Measurements from ENCODE around the gene CLIP1.

- TF ChIP-seq TAF1 (IDR thresholded peaks at IDR 0.05; ENCODE audit: low read depth) (no peak), CREB1 (IDR thresholded peaks at IDR 0.05; ENCODE audit: low read depth) (no peak), REST (IDR thresholded peaks at IDR 0.05; ENCODE audit: low read depth) (no peak), RAD21 (IDR thresholded peaks at IDR 0.05; ENCODE audit: low read depth) (no peak), TEAD4 (IDR thresholded peaks at IDR 0.05) (no peak), FOXM1 (IDR thresholded peaks at IDR 0.05; ENCODE audit: borderline replicate concordance, low read depth) (no peak), YY1 (IDR thresholded peaks at IDR 0.05; ENCODE audit: low read depth) (no peak), EP300 (IDR thresholded peaks at IDR 0.05; ENCODE audit: borderline replicate concordance) (no peak), MAX (IDR thresholded peaks at IDR 0.05) (no peak), TCF12 (IDR thresholded peaks at IDR 0.05; ENCODE audit: low read depth) (no peak), ZBTB7A (IDR thresholded peaks at IDR 0.05; ENCODE audit: low read depth) (no peak), CEBPB (IDR thresholded peaks at IDR 0.05) (no peak), EGR1 (IDR thresholded peaks at IDR 0.05) (no peak)
Observed at GRCh38 chr12:122298071-122298748, 124.3 kb downstream of the CLIP1 start.
